Adrenal gland (tissue), 5 donors: ENCODE measurements around the gene TFDP2.

Experiments
- POLR2A ChIP-seq, 2 donors: fragments of 450-650 bp; IDR thresholded peaks; one replicate each; pipeline ENCODE4 v1.6.1; 2017; ENCODE audit warnings: antibody characterized with exemption in 2 of 2, mild to moderate bottlenecking in 2 of 2, moderate library complexity in 1 of 2
- TF ChIP-seq, protein P1 (sequence below), 6 experiments: fragments of 450-650 bp in 4 of 6; fragments of 200-600 bp in 2 of 6; sonication (generic) in 1 of 6; IDR thresholded peaks; 1 replicate in 5 of 6; 2 replicates in 1 of 6; pipeline versions ENCODE4 v1.5.1 to v1.8.0; 2016 to 2021; ENCODE audit warnings: antibody characterized with exemption in 6 of 6, mild to moderate bottlenecking in 2 of 6, moderate library complexity in 1 of 6
- donor health status: DM: no; HTN: no; CAD: no.

DNA sequence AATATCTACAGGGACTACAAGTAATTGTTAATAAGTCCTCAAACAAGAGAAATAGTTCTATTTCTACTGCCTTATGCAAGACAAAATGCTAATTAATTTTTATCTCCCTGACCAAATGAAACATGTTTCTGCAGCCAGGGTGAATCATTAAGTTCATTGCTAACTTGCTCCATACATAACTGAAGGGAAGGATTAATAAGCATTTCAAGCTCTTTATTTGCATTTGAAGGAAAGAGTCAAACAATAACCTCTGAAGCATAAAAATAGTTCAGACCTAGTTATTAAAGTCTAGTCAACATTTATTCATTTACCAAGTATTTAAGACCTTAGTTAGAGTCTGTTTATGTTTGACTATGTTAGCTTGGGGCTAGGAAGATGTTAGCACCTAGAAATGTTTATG is 152.9 kb downstream of the TFDP2 start:
- TF ChIP-seq, protein P1, sequence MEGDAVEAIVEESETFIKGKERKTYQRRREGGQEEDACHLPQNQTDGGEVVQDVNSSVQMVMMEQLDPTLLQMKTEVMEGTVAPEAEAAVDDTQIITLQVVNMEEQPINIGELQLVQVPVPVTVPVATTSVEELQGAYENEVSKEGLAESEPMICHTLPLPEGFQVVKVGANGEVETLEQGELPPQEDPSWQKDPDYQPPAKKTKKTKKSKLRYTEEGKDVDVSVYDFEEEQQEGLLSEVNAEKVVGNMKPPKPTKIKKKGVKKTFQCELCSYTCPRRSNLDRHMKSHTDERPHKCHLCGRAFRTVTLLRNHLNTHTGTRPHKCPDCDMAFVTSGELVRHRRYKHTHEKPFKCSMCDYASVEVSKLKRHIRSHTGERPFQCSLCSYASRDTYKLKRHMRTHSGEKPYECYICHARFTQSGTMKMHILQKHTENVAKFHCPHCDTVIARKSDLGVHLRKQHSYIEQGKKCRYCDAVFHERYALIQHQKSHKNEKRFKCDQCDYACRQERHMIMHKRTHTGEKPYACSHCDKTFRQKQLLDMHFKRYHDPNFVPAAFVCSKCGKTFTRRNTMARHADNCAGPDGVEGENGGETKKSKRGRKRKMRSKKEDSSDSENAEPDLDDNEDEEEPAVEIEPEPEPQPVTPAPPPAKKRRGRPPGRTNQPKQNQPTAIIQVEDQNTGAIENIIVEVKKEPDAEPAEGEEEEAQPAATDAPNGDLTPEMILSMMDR (IDR thresholded peaks at IDR 0.05), result no peak
- TF ChIP-seq POLR2A (IDR thresholded peaks at IDR 0.05), result no peak
